A549 (cell line): ENCODE measurements around the gene PTGR3.

Experiments used
- CHD4 ChIP-seq: fragments of 200-600 bp; sonication (generic); IDR thresholded peaks from 2 replicates; pipeline ENCODE4 v1.6.1; 2016; ENCODE audit warnings: antibody characterized with exemption, mild to moderate bottlenecking, borderline replicate concordance
- CTCF ChIP-seq: fragments of >200 bp; sonication (Bioruptor Twin); formaldehyde crosslinking; IDR thresholded peaks from 3 replicates; pipeline ENCODE4 v1.5.1; 2016
- GATA3 ChIP-seq: IDR thresholded peaks from 2 replicates; pipeline ENCODE4 v1.6.1; 2012; ENCODE audit warnings: borderline replicate concordance
- MAFK ChIP-seq: fragments of 450-650 bp; IDR thresholded peaks from 2 replicates; pipeline ENCODE4 v1.6.1; 2014; ENCODE audit not compliant: partially characterized antibody
- PBX3 ChIP-seq: IDR thresholded peaks from 2 replicates; pipeline ENCODE4 v1.6.1; 2012
- POLR2A ChIP-seq: IDR thresholded peaks from 2 replicates; pipeline ENCODE4 v1.6.1; 2012; ENCODE audit warnings: mild to moderate bottlenecking, low read length
- POLR2AphosphoS2 ChIP-seq: conservative IDR thresholded peaks from 2 replicates; pipeline ENCODE4 v1.6.1; 2012; ENCODE audit warnings: low read length, improper control_type of control experiment, inconsistent platforms
- REST ChIP-seq: fragments of 200-600 bp; sonication (generic); IDR thresholded peaks from 2 replicates; pipeline ENCODE4 v1.6.1; 2016; ENCODE audit warnings: antibody characterized with exemption, mild to moderate bottlenecking, moderate library complexity

GRCh38 chr18:75240433-75240832, 31.5 kb upstream of the PTGR3 start:
- TF ChIP-seq GATA3 (no peak), CTCF (no peak), REST (no peak), POLR2AphosphoS2 (no peak), PBX3 (no peak), MAFK (no peak), CHD4 (no peak), POLR2A (no peak)
